Muscle of back (tissue), 13 donors: ENCODE results near the gene PROSER3. TPM values are rescaled to one million over a fixed set of nuclear protein-coding genes. Genes with fewer than 3 reads are reported as not detected.

Source experiments
- DNase-seq, 3 donors: peaks; one replicate each; pipeline versions ENCODE4 v3.0.0 to v3.0.0-alpha.2; 2013
- long read RNA-seq, 9 donors: transcript quantifications; one replicate each; lab custom pipeline, GENCODE V29; 2026
- polyA plus RNA-seq, 10 donors: library from polyadenylated mRNA; unstranded; fragments of 120-200 nt; gene quantifications; one replicate each; pipeline ENCODE4 v1.2.1, GENCODE V29; 2013; ENCODE audit not compliant: insufficient read length in 10 of 10

Gene PROSER3
- 10 to 100 TPM in 8 of 10 donors, 1 to 10 TPM in 2; 9.5 to 15.2 (median 11.6) TPM for polyA plus RNA-seq
- long read RNA-seq, donor 1, partial matches to known transcripts: 0 of 1 reads
- long read RNA-seq, donor 1, other reads (novel, unspliced or antisense): 0 of 1 reads
- long read RNA-seq, donor 2, partial matches to known transcripts: 0 of 1 reads
- long read RNA-seq, donor 2, other reads (novel, unspliced or antisense): 0 of 1 reads
- long read RNA-seq, donor 3: 0 reads
- long read RNA-seq, donor 4: 0 reads
- long read RNA-seq, donor 5: 0 reads
- long read RNA-seq, donor 6: 0 reads
- long read RNA-seq, donor 7: 0 reads
- long read RNA-seq, donor 8: 0 reads
- long read RNA-seq, donor 9: 0 reads

GRCh38 chr19:35757749-35758608, at the start of gene PROSER3:
PROSER3 (plus strand) TSS chr19:35758176; CDS start chr19:35758216, 40 bp downstream.
- peak; percentile 99 to 100 (median 99) for DNase-seq

GRCh38 chr19:35708391-35708790, 49.6 kb upstream of the PROSER3 start:
- DNase-seq: no peak

- DNase-seq: no peak
Observed at GRCh38 chr19:35710784-35711723, 46.9 kb upstream of the PROSER3 start.

- no peak for DNase-seq
Observed at GRCh38 chr19:35712567-35713505, 45.1 kb upstream of the PROSER3 start.

- DNase-seq: no peak
Observed at GRCh38 chr19:35713506-35713850, 44.5 kb upstream of the PROSER3 start.

- DNase-seq: no peak
Observed at GRCh38 chr19:35713904-35714495, 44.0 kb upstream of the PROSER3 start.

GRCh38 chr19:35714601-35715354, 43.2 kb upstream of the PROSER3 start:
- DNase-seq: no peak

- no peak for DNase-seq
Observed at GRCh38 chr19:35715355-35715809, 42.6 kb upstream of the PROSER3 start.

- DNase-seq: peak in 1 of 3 donors; percentile 68
Observed at GRCh38 chr19:35715981-35716800, 41.8 kb upstream of the PROSER3 start.

GRCh38 chr19:35716801-35717664, 40.9 kb upstream of the PROSER3 start:
- peak; percentile 74 to 99 (median 89) for DNase-seq

- peak in 2 of 3 donors; percentile 96 for DNase-seq
Observed at GRCh38 chr19:35717665-35718344, 40.2 kb upstream of the PROSER3 start, which contains the start of gene KMT2B. KMT2B (plus strand) TSS chr19:35718003; CDS start chr19:35718019, 16 bp downstream.

GRCh38 chr19:35718345-35719041, 39.5 kb upstream of the PROSER3 start:
- peak in 1 of 3 donors; percentile 54 for DNase-seq

GRCh38 chr19:35719402-35720162, 38.4 kb upstream of the PROSER3 start:
- DNase-seq: no peak

- no peak for DNase-seq
Observed at GRCh38 chr19:35720163-35720524, 37.8 kb upstream of the PROSER3 start.

- DNase-seq: no peak
Observed at GRCh38 chr19:35720648-35721047, 37.3 kb upstream of the PROSER3 start.
